Tibial nerve (tissue), 4 donors: ENCODE measurements around the gene ELAPOR1. TPM values are rescaled to one million over a fixed set of nuclear protein-coding genes. Genes with fewer than 3 reads are reported as not detected.

ENCODE experiments used
- DNase-seq, 2 donors: peaks; one replicate each; pipeline ENCODE4 v3.0.0-alpha.2; 2019; ENCODE audit warnings: low spot score in 2 of 2
- H3K27ac ChIP-seq, 4 donors: fragments of 200-600 bp; sonication (generic) in 3 of 4; one replicate each; pipeline ENCODE4 v1.5.1; 2017 to 2019; ENCODE audit warnings: mild to moderate bottlenecking in 1 of 4
- H3K27me3 ChIP-seq, 2 donors: fragments of 200-600 bp; sonication (generic) in 1 of 2; one replicate each; pipeline versions ENCODE4 v1.5.1 to v1.6.0; 2017 to 2019
- H3K36me3 ChIP-seq, 3 donors: fragments of 200-600 bp; sonication (generic); one replicate each; pipeline ENCODE4 v1.5.1; 2018 to 2019
- H3K4me1 ChIP-seq, 4 donors: fragments of 200-600 bp; sonication (generic) in 3 of 4; one replicate each; pipeline ENCODE4 v1.5.1; 2017 to 2019
- H3K4me3 ChIP-seq, 4 donors: fragments of 200-600 bp; sonication (generic) in 3 of 4; one replicate each; pipeline ENCODE4 v1.5.1; 2017 to 2019; ENCODE audit warnings: mild to moderate bottlenecking in 1 of 4, moderate library complexity in 1 of 4
- H3K9me3 ChIP-seq, 4 donors: fragments of 200-600 bp; sonication (generic) in 3 of 4; one replicate each; pipeline ENCODE4 v1.5.1; 2017 to 2019
- CTCF ChIP-seq, 5 experiments: fragments of 200-600 bp in 3 of 5; fragments of 450-650 bp in 2 of 5; sonication (generic) in 3 of 5; IDR thresholded peaks; one replicate each; pipeline ENCODE4 v1.5.1; 2016 to 2019; ENCODE audit warnings: antibody characterized with exemption in 5 of 5, mild to moderate bottlenecking in 3 of 5, moderate library complexity in 2 of 5
- EP300 ChIP-seq, 2 donors: sonication (generic); formaldehyde crosslinking; IDR thresholded peaks; one replicate each; pipeline ENCODE4 v1.6.1; 2017; ENCODE audit warnings: antibody characterized with exemption in 2 of 2, mild to moderate bottlenecking in 1 of 2
- POLR2A ChIP-seq, 2 donors: fragments of 450-650 bp; IDR thresholded peaks; one replicate each; pipeline ENCODE4 v1.6.1; 2017; ENCODE audit warnings: antibody characterized with exemption in 2 of 2, mild to moderate bottlenecking in 2 of 2, moderate library complexity in 2 of 2
- WGBS, 2 donors: methylation state at CpG; one replicate each; pipeline ENCODE4 v1.1.5; 2018; 5-methylcytosine and 5-hydroxymethylcytosine counted together
- total RNA-seq, 4 donors: library from RNA; depleted of rRNA; stranded (reverse); fragments of >200 nt; gene quantifications; one replicate each; pipeline ENCODE4 v1.1.0, GENCODE V29; 2016

The ELAPOR1 gene
- total RNA-seq, 4 donors from 2014 or later, result 0.20 to 0.90 (median 0.32) TPM

- H3K36me3 ChIP-seq, result no peaks in the 10 kb centered on the region
- no peaks in the 10 kb centered on the region for H3K27me3 ChIP-seq
- H3K27ac ChIP-seq, result peak overlapping the region in 3 of 4 donors; percentile 2 to 87 (median 57)
- H3K4me1 ChIP-seq, result peaks cover 0 to 29% (median 12%) of the 10 kb centered on the region in 4 donors
- 52 to 55% methylated on average over 3 of the region's 3 CpGs for WGBS, 2 donors
- no peak for TF ChIP-seq POLR2A (IDR thresholded peaks at IDR 0.05)
- no peak for TF ChIP-seq CTCF (IDR thresholded peaks at IDR 0.05)
- no peak for TF ChIP-seq EP300 (IDR thresholded peaks at IDR 0.05)
- no peaks in the 10 kb centered on the region for H3K9me3 ChIP-seq
- H3K4me3 ChIP-seq, result no peak overlapping the region
- DNase-seq, result no peak
These were observed 30.4 kb upstream of the ELAPOR1 start for GRCh38 chr1:109083501-109083900.

GRCh38 chr1:109083923-109084322 lies 30.0 kb upstream of the ELAPOR1 start:
- H3K36me3 ChIP-seq, result no peaks in the 10 kb centered on the region
- H3K9me3 ChIP-seq, result no peaks in the 10 kb centered on the region
- H3K27ac ChIP-seq, result peak overlapping the region in 3 of 4 donors; percentile 2 to 87 (median 57)
- 33 to 44% methylated on average over 1 of the region's 1 CpG for WGBS, 2 donors
- no peak for DNase-seq
- H3K27me3 ChIP-seq, result no peaks in the 10 kb centered on the region
- peaks cover 0 to 34% (median 14%) of the 10 kb centered on the region in 4 donors for H3K4me1 ChIP-seq
- no peak for TF ChIP-seq CTCF (IDR thresholded peaks at IDR 0.05)
- TF ChIP-seq EP300 (IDR thresholded peaks at IDR 0.05), result peak; percentile 61 to 79
- TF ChIP-seq POLR2A (IDR thresholded peaks at IDR 0.05), result no peak
- H3K4me3 ChIP-seq, result no peak overlapping the region

- WGBS, 2 donors, result 83 to 93% methylated on average over 13 of the region's 13 CpGs
- TF ChIP-seq EP300 (IDR thresholded peaks at IDR 0.05) (no peak), CTCF (IDR thresholded peaks at IDR 0.05) (no peak), POLR2A (IDR thresholded peaks at IDR 0.05) (no peak)
- no peaks in the 10 kb centered on the region for H3K27me3 ChIP-seq
- peaks cover 0 to 38% (median 18%) of the 10 kb centered on the region in 4 donors for H3K4me1 ChIP-seq
- H3K9me3 ChIP-seq, result no peaks in the 10 kb centered on the region
- no peak for DNase-seq
- peak overlapping the region in 2 of 4 donors; percentile 57 to 71 for H3K27ac ChIP-seq
- H3K4me3 ChIP-seq, result no peak overlapping the region
- H3K36me3 ChIP-seq, result no peaks in the 10 kb centered on the region
These were observed 29.1 kb upstream of the ELAPOR1 start for GRCh38 chr1:109084563-109085517.

GRCh38 chr1:109089242-109090015 lies 24.5 kb upstream of the ELAPOR1 start:
- TF ChIP-seq EP300 (IDR thresholded peaks at IDR 0.05) (no peak), POLR2A (IDR thresholded peaks at IDR 0.05) (no peak), CTCF (IDR thresholded peaks at IDR 0.05) (peak; percentile 33 to 51 (median 39))
- Histone ChIP-seq H3K36me3 (peaks cover 0 to 13% (median 6%) of the 10 kb centered on the region in 3 donors), H3K4me3 (peak overlapping the region; percentile 58 to 86 (median 74)), H3K9me3 (no peaks in the 10 kb centered on the region), H3K27me3 (no peaks in the 10 kb centered on the region), H3K27ac (peak overlapping the region in 3 of 4 donors; percentile 93 to 98 (median 98)), H3K4me1 (peaks cover 0 to 51% (median 24%) of the 10 kb centered on the region in 4 donors)
- DNase-seq, result no peak
- 76 to 77% methylated on average over 31 of the region's 31 CpGs for WGBS, 2 donors
